ENCODE results near the gene NAP1L4.

DNA sequence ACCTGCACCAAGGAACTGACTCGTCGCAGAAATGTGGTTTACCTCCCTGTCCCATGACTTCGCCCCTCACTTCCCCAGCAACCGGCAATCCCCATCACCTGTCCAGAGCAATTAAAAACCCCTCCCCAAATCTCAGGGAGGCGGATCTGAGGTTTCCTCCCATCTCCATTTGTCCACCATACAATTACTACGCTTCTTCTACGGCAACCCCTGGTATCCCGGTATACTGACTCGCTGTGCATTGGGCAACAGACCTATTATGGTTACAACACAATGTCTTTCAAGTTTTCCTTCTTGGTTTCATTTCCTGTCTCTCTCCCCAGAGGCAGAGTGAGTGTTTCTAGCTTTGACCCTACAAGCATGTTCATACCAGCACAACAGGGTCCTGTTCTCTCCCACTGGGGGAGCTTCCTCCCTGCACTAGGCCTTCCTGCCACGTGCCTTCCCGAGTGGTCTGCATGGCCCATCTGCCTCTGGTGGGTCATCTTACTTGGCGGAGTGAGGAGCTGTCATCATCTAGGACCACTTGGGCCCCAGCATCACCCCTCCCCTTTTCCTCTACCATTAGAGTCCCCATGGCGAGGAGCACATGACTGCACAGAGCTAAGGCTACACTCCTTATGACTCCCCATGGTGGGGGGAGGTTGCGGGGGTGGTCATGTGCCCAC, 30.3 kb upstream of the NAP1L4 start:
- TF ChIP-seq GATA3 (IDR thresholded peaks at IDR 0.05; ENCODE audit: low read depth, low read length) (no peak), GATA2 (IDR thresholded peaks at IDR 0.05; ENCODE audit: low read depth, low read length) (no peak)
